ENCODE measurements around the gene CHRM5.
"Not testable (repeated sequence)": the region's sequence is repeated elsewhere in the genome, so short reads cannot be mapped to it uniquely, and the experiment has no call there.

Gene CHRM5

DNA sequence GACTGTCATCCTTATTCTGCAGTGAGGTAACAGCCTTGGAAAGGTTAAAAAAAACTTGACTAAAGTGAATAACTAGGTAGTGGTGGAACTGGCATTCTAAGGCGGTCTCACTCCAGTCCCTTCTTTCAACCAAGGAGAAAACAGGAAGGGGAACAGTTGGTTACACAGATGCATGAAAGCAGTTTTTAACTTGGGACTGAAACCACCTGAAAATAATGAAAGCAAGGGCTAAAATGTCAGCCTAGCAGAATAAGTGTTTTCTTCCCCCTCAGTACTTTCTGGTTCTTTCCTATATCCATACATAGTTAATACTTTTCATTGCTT, 71.5 kb downstream of the CHRM5 start:
- no peak for DNase-seq (ENCODE audit: low spot score)

DNA sequence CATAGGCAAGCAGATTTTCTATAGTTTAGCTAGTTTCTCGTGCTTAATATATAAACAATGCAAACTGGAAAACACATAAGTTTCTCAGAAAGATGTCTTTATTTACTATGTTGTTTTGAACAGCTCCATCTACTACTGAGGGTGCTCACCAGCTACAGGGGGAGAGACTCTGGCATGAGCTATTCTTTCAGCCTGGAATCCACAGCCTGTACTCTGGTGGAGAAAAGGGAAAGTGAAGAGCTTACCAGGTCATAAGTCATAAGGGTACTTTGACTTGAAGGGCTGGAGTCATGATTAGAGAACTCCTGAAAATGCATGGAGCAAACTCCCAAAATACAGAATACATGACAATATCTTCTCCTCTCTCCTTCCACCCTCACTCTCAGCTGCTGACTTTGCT, 75.1 kb downstream of the CHRM5 start:
- no peak for DNase-seq (ENCODE audit: low spot score)

DNA sequence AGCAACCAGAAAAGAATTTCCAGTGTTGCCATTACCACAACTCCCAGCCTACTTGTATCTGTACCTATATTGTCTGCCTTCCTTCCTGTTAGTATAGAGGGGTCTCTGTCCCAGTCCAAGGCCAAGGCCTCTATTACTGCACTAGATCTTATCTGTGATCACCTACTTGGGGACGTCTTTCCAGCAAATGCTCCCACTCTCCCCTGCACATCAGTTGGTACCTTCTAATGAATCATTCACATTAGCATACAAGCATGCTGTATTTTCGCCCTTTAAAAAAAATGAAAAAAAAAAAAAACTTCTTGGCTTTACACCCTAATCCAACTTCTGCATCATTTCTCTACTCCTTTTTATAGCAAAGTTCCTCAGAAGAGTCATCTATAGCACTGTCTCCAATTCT, 75.5 kb downstream of the CHRM5 start:
- no peak for DNase-seq (ENCODE audit: low spot score)

DNA sequence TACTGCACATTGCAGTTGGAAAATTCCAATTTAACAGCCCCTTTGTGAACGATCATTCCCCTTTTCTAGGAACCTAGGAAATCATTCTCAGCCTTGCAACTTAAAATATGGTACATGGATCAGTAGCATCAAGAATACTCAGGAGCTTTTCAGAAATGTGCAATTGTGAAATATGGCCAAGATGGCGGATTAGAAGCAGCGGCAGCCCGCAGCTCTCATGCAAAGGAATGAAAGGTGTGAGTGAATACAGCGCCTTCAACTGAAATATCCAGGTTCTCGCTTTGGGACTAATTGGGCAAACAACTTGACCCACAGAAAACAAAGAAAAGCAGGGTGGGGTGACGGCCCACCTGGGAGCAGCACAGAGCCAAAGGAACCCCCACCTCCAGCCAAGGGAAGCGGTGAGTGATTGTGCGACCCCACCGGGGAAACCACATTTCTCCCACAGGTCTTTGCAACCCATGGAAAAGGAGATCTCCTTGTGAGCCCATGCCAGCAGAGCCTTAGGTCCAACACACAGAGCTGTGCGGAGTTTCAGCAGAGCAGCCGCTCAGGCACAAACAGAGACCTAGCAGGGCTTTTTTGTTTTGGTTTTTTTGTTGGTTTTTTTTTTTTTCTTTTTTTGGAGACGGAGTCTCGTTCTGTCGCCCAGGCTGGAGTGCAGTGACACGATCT, 78.3 kb downstream of the CHRM5 start:
- no peak for DNase-seq (ENCODE audit: low spot score)

DNA sequence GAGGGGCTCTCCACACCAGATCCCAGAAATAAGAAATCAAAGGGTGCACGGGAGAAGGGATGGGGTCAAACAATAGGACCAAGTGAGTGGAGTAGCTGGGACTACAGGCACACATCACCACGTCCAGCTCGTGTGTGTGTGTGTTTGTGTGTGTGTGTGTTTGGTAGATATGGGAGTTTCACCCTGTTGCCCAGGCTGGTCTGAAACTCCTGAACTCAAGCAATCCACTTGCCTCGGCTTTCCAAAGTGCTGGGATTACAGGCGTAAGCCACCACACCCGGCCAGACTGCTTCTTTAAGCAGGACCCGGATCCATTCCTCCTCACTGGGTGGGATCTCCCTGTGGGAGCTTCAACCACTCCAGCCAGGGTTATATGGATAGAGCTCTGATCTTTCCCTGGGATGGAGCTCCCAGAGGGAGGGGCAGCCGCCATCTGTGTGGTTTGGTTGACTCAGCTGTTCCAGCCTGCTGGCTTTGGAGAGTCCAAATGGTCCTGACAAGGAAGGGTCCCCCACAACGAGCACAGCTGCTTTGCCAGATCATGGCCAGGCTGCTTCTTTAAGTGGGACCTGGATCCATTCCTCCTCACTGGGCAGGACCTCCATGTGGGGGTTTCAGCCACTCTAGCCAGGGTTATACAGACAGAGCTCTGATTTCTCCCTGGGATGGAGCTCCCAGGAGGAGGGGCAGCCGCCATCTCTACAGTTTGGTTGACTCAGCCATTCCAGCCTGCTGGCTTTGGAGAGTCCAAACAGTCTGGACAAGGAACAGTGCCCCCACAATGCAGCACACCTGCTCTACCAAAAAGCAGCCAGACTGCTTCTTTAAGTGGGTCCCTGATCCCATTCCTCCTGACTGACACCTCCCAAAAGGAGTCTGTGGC, 79.8 kb downstream of the CHRM5 start:
- DNase-seq (ENCODE audit: low spot score), result no peak

DNA sequence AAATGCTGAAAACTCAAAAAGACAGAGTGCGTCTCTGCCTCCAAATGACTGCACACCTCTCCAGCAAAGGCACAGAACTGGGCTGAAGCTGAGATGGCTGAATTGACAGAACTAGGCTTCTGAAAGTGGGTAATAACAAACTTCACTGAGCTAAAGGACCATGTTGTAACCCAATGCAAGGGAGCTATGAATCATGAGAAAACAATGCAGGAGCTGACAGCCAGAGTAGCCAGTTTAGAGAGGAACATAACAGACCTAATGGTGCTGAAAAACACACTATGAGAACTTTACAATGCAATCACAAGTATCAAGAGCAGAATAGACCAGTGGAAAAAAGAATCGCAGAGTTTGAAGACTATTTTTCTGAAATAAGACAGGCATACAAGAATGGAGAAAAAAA, 80.8 kb downstream of the CHRM5 start:
- no peak for DNase-seq (ENCODE audit: low spot score)

DNA sequence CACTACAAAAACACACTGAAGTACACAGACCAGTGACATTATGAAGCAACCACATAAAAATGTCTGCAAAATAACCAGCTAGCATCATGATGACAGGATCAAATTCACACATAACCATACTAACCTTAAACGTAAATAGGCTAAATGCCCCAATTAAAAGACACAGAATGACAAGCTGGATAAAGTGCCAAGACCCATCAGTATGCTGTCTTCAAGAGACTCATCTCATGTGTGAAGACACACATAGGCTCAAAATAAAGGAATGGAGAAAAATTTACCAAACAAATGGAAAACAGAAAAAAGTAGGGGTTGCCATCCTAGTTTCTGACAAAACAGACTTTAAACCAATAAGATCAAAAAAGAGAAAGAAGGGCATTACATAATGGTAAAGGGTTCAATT, 82.1 kb downstream of the CHRM5 start:
- DNase-seq (ENCODE audit: low spot score), result not testable (repeated sequence)

DNA sequence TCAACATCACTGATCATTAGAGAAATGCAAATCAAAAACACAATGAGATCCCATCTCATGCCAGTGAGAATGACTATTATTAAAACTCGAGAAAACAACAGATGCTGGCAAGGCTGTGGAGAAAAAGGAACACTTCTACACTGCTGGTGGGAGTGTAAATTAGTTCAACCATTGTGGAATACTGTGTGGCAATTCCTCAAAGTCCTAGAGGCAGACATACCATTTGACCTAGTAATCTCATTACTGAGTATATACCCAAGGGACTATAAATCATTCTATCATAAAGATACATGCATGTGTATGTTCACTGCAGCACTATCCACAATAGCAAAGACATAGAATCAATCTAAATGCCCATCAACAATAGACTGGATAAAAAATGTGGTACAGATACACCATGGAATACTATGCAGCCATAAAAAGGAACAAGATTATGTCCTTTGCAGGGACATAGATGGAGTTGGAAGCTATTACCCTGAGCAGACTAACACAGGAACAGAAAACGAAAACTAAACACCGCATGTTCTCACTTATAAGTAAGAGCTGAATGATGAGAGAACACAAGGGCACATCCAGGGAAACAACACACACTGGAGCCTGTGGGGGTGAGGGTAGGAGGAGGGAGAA, 85.9 kb downstream of the CHRM5 start:
- DNase-seq (ENCODE audit: low spot score), result no peak

DNA sequence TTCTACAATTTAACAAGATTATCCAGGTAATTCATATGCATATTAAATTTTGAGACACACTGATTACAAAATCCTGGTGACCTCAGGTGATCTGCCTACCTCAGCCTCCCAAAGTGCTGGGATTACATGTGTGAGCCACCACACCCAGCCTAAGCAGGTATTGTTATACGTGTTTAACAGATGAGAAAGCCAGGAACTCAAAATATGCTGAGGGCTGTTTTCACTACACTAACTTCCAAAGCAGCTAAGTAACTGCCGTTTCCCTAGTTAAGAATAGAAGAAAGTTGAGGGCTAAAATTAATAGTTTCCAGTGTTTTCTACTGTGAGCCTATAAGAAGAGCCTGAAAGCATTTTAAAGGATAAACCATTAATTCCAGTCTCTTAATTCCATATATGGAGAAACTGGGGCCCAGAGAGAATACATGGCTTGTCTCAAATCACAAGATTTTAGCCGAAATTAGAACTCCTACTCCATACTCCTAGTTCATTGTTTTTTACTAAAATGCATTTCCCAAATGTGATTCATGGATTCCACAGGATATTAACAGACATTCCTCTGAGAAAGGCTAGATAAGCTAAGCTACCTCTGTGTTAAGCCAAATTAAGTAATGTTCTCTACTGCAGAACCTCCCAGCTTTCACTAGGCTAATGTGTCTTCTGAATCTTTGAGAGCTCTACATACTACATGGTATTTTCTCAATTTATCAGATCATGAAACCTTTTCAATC, 87.7 kb downstream of the CHRM5 start:
- no peak for DNase-seq (ENCODE audit: low spot score)

DNA sequence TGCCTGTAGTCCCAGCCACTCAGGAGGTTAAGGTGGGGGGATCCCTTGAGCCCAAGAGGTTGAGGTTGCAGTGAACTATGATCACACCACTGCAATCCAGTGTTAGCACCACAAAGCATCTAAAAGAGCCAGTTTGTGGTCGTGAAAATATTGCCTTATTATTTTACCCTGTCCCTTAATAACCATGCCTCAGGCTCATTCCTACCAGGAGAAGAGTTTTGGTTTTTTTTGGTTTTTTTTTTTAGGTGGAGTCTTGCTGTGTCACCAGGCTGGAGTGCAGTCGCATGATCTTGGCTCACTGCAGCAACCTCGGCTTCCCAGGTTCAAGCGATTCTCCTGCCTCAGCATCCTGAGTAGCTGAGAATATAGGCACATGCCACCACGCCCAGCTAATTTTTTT, 88.6 kb downstream of the CHRM5 start:
- no peak for DNase-seq (ENCODE audit: low spot score)

DNA sequence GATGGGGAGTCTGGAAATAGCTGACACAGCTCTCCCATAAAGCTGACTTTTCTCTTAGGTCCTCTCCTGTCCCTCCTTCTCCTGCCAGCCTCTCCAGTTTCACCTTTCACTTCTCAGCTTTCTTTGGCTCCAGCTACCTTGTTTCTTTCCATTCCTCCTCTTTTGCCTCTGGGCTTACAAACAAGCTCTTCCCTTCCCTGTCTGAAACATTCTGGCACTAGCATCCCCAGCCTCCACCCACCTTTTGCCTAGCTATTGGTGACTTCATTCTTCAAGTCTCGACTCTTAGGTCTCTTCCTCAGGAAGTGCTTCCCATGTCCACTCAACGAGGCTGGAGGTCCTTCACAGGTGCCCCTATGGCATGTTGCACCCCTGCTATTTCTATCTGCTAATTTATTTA, 91.2 kb downstream of the CHRM5 start:
- DNase-seq (ENCODE audit: low spot score), result no peak

DNA sequence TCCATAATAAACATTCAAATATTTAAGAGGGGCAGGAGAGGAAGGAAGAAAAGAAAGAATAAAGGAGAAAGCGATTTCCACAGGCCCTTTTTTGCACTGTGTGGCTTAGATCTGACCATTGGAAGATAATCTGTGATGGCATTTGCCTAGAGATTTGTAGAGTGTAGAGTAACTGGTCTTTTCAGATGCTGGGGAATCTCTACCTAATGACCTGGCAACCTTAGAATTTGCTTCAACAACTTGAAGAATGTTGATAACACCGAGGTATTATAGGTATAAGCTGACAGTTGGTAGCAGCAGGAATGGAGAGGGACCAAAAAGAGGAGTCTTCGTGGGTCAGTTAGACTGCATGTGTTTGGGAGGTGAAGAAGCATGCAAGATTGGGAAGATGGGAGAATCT, 91.6 kb downstream of the CHRM5 start:
- DNase-seq (ENCODE audit: low spot score), result no peak

DNA sequence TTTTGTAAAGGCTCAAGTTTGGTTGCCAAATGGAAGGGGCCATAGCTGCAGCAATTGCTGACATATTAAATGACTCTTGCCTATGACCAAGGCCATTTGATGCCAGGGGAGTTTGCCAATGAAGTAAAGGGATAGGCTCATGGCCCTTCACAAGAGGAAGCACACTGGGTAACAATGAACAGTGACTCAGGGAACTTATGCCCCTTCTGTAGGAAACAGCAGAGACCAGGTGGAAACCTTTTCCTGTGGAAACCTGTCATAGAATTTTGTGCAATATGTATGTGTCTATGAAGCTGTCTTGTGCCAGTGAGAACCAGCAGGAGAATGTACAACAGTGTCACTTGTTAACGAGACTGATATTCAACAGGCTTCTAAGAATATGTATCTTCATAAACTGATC, 96.1 kb downstream of the CHRM5 start:
- no peak for DNase-seq (ENCODE audit: low spot score)

DNA sequence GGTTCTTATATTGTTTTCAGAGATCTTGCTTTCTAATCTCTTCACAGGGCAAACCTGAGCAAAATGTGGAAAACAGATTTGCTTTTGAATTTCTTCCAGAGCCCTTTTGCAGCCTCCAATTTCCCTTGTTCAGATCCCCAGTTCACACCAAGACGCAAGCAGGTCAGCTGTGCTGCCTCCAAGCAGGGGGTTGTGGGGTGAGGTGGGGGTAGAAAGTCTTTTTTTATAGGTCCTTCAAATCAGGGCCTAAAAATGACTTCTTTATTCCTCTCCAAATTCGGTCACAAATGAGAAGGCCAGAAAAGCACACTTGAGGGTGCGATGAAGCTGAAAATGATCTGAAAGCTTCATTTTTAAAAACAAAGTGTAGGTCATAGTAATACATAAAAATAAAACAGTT, 97.0 kb downstream of the CHRM5 start:
- no peak for DNase-seq (ENCODE audit: low spot score)

DNA sequence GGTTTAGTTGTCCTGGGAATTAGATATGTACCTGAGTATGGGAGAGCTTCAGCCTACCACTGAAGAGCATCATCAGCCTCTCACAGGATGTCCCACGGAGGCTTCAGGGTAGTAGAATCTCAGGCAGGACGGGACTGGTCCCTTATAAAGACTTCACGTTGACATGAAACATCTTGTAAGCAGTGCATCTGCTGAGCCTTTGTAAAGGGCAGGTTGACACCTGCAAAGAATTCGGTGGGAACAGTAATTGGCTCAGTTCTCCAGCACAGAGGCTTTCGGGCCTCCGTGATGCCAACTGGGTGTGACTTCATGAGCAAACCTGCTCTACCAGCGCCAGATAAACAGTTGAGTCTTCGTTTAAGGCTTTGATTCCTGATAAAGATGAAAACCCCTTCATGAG, 97.6 kb downstream of the CHRM5 start:
- no peak for DNase-seq (ENCODE audit: low spot score)

DNA sequence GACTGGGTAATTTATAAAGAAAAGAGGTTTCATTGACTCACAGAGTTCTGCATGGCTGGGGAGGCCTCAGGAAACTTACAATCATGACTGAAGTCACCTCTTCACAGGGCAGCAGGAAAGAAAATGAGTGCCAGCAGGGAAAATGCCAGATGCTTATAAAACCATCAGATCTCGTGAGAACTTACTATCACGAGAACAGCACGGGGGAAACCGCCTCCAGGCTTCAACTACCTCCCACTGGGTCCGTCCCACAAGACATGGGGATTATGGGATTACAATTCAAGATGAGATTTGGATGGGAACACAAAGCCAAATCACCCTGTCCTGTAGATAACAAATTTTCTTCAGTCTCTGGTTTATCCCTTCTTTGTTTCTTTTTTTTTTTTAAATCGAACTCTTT, 101.7 kb downstream of the CHRM5 start:
- DNase-seq (ENCODE audit: low spot score), result no peak

DNA sequence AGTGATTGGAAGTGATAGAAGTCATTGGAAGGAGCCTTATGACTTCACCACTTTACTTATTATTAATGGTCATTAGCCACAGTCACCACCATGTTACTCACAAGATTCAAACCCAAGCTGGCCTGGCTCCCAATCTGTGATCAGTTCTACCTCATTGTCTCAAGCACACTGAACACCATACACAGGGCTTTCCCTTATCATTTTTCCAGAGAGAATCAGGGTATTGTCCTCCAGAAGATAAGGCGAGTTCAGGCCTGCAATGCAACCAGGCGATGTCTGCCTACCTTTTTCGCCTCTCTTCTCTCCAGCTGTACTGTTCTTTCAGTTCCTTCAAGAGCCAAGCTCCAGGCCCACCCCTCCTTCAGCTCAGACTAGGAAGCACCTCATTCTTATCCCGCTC, 108.5 kb downstream of the CHRM5 start:
- DNase-seq (ENCODE audit: low spot score), result no peak

DNA sequence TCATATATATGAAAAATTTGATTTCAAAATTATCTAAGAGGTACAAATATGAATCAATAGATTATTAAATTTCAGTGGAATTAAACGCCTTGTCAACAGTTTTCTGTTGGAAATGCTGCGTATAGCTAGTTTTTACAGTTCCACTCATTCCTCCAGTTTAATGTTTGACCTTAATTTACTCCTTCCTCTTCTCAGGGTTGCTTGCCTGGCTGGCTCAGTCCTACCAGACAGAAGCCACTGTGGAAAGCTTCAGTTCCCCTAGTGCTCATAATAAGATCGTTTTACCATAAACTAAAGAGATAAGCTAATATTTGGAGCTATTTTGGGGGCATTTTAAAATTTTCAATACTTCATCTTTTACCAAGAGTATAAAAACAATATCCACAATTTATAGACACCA, 110.6 kb downstream of the CHRM5 start:
- no peak for DNase-seq (ENCODE audit: low spot score)

DNA sequence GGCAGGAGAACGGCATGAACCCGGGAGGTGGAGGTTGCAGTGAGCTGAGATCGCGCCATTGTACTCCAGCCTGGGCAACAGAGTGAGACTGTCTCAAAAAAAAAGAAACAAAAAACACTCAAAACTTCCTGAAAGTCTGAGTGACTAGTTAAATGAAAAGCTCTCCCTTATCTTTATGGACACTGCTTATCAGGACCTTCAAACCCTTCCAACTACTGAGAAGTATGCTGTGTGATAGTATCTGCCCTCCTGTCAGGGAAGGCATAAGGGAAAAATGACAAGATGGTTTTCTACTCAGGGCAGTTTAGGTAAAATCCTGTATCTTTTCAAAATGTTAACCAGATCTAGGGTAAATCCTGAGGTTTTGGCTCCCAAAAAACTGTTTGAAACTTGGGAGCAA, 111.6 kb downstream of the CHRM5 start:
- no peak for DNase-seq (ENCODE audit: low spot score)

DNA sequence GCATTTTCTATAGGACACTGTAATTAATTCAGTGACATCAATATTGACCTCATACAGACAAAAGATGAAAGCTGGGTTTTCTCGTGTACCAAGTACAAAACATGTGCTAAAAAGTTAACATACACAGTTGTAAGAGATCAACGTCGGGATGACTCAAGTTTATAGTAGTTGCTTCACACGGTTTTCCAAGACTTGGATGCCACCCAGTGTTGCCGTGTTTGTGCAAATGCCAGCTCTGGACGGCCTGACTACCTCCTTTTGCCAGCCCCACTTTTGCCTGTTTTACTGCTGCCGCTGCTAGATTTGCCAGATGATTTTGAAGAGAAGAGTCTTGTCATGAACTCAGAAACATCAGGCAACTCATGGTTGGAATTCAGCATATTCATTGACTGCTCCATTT, 115.8 kb downstream of the CHRM5 start:
- DNase-seq (ENCODE audit: low spot score), result no peak

DNA sequence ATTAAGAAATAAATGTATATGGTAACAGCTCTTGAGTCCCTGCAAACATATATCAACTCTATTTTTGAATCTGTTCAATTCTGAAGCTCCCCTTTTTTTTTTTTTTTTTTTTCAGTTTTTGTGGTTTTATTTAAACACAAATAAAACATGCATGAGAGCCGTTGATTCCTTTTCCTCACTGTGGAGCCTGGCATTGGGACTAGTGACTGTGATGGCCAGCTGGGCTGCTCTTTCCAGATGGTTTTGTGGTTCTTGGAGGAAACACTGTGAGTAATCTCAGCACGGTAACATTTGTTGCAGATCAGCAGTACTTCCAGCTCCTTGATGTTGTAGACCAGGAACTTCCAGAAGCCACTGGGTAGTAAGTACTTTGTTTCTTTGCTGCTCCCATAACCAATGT, 117.4 kb downstream of the CHRM5 start:
- DNase-seq (ENCODE audit: low spot score), result no peak

DNA sequence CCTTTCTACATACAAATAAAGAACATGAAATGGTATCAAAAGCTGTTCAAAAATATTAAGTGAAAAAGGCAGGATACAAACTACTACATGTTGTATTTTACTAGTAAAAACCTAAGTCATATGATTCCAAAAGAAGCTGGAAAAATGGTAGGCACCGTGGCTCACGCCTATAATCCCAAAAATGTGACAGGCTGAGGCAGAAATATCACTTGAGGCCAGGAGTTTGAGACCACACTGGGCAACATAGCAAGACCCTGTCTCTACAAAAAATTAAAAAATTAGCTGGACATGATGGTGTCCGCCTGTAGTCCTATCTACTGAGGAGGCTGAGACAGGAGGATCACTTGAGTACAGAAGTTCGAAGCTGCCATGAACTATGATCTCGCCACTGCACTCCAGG, 131.6 kb downstream of the CHRM5 start:
- no peak for DNase-seq (ENCODE audit: low spot score)

All from SW480 (cell line).